ENCODE results near the gene SLC12A5. TPM values are rescaled to one million over a fixed set of nuclear protein-coding genes. Genes with fewer than 3 reads are reported as not detected.

Gene SLC12A5
- total RNA-seq, 1 donor from 2014 or later = 1.2 TPM

DNA sequence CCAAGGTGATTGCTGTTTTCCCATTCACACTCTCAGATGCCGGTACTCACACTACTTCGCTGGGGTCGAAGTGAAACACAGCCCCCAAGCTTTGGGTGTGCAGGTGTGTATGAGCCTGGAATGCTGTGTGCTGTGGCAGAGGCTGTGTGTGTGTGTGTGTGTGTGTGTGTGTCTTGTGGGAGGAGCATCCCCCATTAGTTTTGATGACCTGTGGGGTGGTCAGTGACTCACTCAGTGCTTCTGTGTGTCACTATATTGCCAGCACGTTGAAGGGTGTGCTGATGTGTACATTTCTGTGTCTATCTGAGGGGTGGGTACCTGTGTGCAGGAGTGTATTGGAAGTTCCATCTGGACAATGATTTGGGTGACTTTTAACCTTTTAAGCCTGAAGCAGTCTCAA, 5.0 kb upstream of the SLC12A5 start:
- TF ChIP-seq CTCF (IDR thresholded peaks at IDR 0.05) = no peak
- intact Hi-C loops (cut with DNase I) = no loop called here
- Histone ChIP-seq H3K36me3 (no peaks in the 10 kb centered on the region), H3K27ac (no peak overlapping the region), H3K4me3 (no peak overlapping the region), H3K27me3 (ENCODE audit: low read depth) (peaks cover 80% of the 10 kb centered on the region), H3K9me3 (no peaks in the 10 kb centered on the region), H3K4me1 (peaks cover 20% of the 10 kb centered on the region)
- ATAC-seq (no peak), DNase-seq (no peak)

GRCh38 chr20:46025376-46025783, 3.6 kb upstream of the SLC12A5 start:
- Histone ChIP-seq H3K9me3 (no peaks in the 10 kb centered on the region), H3K4me3 (no peak overlapping the region), H3K36me3 (no peaks in the 10 kb centered on the region), H3K4me1 (peaks cover 20% of the 10 kb centered on the region), H3K27ac (no peak overlapping the region), H3K27me3 (ENCODE audit: low read depth) (peaks cover 78% of the 10 kb centered on the region)
- TF ChIP-seq CTCF (IDR thresholded peaks at IDR 0.05) = no peak
- ATAC-seq (no peak), DNase-seq (no peak)
- intact Hi-C loops (cut with DNase I) = no loop called here

- Histone ChIP-seq H3K27me3 (ENCODE audit: low read depth) (peaks cover 78% of the 10 kb centered on the region), H3K27ac (no peak overlapping the region), H3K9me3 (no peaks in the 10 kb centered on the region), H3K4me3 (no peak overlapping the region), H3K36me3 (no peaks in the 10 kb centered on the region), H3K4me1 (peaks cover 3% of the 10 kb centered on the region)
- intact Hi-C loops (cut with DNase I) = no loop called here
- ATAC-seq (no peak), DNase-seq (no peak)
- no peak for TF ChIP-seq CTCF (IDR thresholded peaks at IDR 0.05)
Observed at GRCh38 chr20:46027245-46027853, 1.7 kb upstream of the SLC12A5 start.

DNA sequence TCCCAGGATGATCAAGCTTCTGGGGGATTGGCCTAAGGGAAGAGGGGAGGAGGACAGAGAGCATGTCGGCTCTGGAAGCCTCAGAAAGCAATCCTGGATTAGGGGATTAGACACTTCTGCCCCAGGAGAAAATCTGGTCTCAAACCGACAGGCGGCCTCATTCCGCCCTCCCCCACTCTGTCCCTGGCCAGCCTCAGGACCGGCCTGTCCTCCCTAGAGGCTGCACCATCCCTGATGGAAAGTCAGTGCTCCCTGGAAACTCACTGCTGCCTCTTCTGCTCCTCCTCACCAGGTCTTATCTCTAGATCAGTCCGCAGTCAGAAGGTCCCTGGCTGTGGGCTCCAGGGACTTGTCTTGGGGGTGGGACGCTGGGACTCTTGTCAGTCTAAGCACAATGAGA, 905 bp upstream of the SLC12A5 start:
- Histone ChIP-seq H3K4me1 (no peaks in the 10 kb centered on the region), H3K36me3 (no peaks in the 10 kb centered on the region), H3K9me3 (no peaks in the 10 kb centered on the region), H3K4me3 (no peak overlapping the region), H3K27me3 (ENCODE audit: low read depth) (peaks cover 80% of the 10 kb centered on the region), H3K27ac (no peak overlapping the region)
- ATAC-seq (no peak), DNase-seq (no peak)
- intact Hi-C loops (cut with DNase I) = no loop called here
- no peak for TF ChIP-seq CTCF (IDR thresholded peaks at IDR 0.05)

- intact Hi-C loops (cut with DNase I) = no loop called here
- no peak for TF ChIP-seq CTCF (IDR thresholded peaks at IDR 0.05)
- Histone ChIP-seq H3K36me3 (no peaks in the 10 kb centered on the region), H3K9me3 (no peaks in the 10 kb centered on the region), H3K4me1 (no peaks in the 10 kb centered on the region), H3K27me3 (ENCODE audit: low read depth) (peaks cover 94% of the 10 kb centered on the region), H3K4me3 (no peak overlapping the region), H3K27ac (no peak overlapping the region)
- ATAC-seq (no peak), DNase-seq (no peak)
Observed at GRCh38 chr20:46030284-46031013, 1.4 kb downstream of the SLC12A5 start.

Data from lower lobe of right lung (tissue), 2 donors.